Right lobe of liver (tissue), 4 donors: ENCODE results near the gene STOM.

Experiments
- CTCF ChIP-seq, 4 donors: fragments of 200-600 bp in 3 of 4; fragments of 450-650 bp in 1 of 4; IDR thresholded peaks; one replicate each; pipeline versions ENCODE4 v1.5.1 to v1.8.0; 2016 to 2022; ENCODE audit warnings: antibody characterized with exemption in 4 of 4, mild to moderate bottlenecking in 2 of 4
- POLR2A ChIP-seq: fragments of 450-650 bp; IDR thresholded peaks from one replicate; pipeline ENCODE4 v1.6.1; 2017; ENCODE audit warnings: antibody characterized with exemption, mild to moderate bottlenecking
- donor health status: DM: no; HTN: no; CAD: no.
- donor health status: DM: no; HTN: no; CAD: no.
- donor health status: DM: no; HTN: yes; CAD: no.

DNA sequence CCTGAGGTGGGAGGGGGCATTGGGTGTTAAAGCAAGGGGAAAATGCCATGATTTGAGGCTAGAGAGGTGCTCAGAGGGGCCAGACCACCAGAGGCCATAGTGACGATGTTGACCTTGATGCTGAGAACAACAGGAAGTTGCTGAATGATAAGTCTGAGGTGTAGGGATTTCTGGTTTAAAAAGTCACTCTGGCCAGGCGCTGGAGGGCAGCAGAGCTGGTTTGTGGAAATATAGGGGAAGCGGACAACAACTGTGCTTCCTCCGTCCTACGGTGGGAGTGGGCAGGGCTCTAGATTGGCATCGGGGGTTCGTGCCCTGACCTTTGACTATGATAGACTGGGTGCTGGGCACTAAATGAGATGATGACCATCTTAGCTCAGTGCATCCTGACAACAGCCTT is 44.7 kb downstream of the STOM start:
- no peak for TF ChIP-seq CTCF (IDR thresholded peaks at IDR 0.05)
- no peak for TF ChIP-seq POLR2A
